GM12891 (cell line): ENCODE measurements around the gene DNMT3B.
"Not testable (repeated sequence)": the region's sequence is repeated elsewhere in the genome, so short reads cannot be mapped to it uniquely, and the experiment has no call there.

Experiments used
- POLR2A ChIP-seq: IDR thresholded peaks from 2 replicates; pipeline ENCODE4 v1.6.1; 2011; ENCODE audit warnings: low read depth, low read length, control low read depth
- POLR2AphosphoS5 ChIP-seq: IDR thresholded peaks from 2 replicates; pipeline ENCODE4 v1.6.1; 2011; ENCODE audit warnings: low read depth, low read length, control low read depth
- POU2F2 ChIP-seq: IDR thresholded peaks from 2 replicates; pipeline ENCODE4 v1.6.1; 2011; ENCODE audit warnings: low read depth, mild to moderate bottlenecking, control low read depth, low read length, moderate library complexity
- TAF1 ChIP-seq: IDR thresholded peaks from 2 replicates; pipeline ENCODE4 v1.6.1; 2011; ENCODE audit warnings: low read depth, low read length, control low read depth

GRCh38 chr20:32729334-32729733, 32.9 kb upstream of the DNMT3B start:
- TF ChIP-seq POLR2A, TAF1, POLR2AphosphoS5, POU2F2: not testable (repeated sequence)
